Thoracic aorta endothelial cell (primary cell): ENCODE data around the gene MCRIP2. TPM values are rescaled to one million over a fixed set of nuclear protein-coding genes. Genes with fewer than 3 reads are reported as not detected.

Experiments used
- total RNA-seq: library from RNA; depleted of rRNA; stranded (reverse); fragments of >200 nt; gene quantifications from 2 replicates; pipeline ENCODE4 v1.2.3, GENCODE V29; 2012

MCRIP2 gene, protein sequence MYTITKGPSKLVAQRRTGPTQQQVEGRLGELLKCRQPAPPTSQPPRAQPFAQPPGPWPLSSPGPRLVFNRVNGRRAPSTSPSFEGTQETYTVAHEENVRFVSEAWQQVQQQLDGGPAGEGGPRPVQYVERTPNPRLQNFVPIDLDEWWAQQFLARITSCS
- total RNA-seq: 14.1 TPM in 2 replicates

GRCh38 chr16:641326-642188 lies at the start of gene MCRIP2:
TSS of gene MCRIP2 (plus strand) at chr16:641828. CDS start at chr16:641992, 164 bp downstream.

DNA sequence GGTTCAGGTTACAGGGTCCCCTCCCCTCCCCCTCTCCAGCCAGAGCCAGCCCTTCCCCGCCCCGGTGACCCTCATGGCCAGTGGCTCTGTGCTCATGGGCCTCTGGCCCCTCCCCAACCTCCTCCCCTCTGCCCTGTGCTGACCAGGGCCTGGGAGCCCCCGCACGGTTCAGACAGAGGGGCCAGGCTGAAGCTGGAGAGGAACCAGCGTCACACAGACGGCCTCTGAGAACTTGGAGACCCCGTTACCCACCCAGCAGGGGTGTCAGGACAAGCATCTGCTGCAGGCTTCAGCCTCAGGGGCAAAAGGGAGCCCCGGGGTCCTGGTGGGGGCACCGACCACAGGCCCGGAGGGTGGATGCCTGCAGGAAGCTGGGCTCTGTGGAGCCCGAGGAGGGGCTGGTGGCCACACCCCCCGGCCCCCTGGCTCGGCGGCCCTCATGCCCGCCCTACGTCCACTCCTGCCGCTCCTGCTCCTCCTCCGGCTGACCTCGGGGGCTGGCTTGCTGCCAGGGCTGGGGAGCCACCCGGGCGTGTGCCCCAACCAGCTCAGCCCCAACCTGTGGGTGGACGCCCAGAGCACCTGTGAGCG lies 10.7 kb upstream of the MCRIP2 start, which contains the start of gene WFIKKN1:
TSS of gene WFIKKN1 (plus strand) at position 171 of the 591 bp plus-strand sequence. CDS start at position 440, 269 bp downstream.

DNA sequence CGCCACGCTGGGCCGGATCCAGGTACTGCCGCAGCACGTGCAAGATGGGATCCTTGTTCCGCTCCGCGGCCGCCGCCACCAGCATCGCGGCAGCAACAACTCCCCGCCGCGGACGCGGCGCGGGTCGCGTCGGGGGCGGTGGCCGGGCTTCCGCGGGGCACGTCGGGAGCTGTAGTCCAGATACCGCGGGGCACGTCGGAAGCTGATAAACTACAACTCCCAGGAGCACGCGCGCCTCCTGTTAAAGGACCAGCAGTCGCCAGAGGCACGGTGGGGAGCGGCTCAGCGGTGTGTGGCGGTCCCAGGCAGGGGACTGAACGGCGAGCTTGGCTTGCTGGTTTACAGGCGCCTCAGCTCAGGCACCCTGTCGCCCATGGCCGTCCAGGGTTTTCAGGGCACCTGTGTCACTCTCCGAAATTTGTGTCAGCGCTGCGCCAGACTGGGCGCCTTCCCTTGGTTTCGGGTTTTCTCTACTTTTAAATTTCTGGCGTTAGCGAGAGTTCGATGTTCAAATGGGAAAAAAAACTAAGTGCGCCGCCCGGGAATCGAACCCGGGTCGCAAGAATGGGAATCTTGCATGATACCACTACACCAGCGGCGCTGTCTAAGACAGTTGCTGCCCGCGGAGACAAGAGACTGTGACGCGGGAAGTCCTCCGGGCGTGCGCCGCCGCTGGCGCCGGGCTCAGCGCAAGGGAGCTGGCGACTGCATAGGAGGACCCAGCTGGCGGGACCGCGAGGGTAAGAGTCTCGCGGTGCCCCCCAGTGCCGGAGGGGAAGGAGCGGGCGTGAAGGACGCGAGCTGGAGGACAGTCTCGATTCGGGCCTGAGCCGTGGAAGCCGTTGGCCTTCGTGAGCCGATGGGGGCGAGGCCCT lies 5.2 kb upstream of the MCRIP2 start, which contains the start of gene METTL26:
TSS of gene METTL26 (minus strand) at position 100 of the 875 bp plus-strand sequence. CDS start at position 85, 15 bp downstream.

DNA sequence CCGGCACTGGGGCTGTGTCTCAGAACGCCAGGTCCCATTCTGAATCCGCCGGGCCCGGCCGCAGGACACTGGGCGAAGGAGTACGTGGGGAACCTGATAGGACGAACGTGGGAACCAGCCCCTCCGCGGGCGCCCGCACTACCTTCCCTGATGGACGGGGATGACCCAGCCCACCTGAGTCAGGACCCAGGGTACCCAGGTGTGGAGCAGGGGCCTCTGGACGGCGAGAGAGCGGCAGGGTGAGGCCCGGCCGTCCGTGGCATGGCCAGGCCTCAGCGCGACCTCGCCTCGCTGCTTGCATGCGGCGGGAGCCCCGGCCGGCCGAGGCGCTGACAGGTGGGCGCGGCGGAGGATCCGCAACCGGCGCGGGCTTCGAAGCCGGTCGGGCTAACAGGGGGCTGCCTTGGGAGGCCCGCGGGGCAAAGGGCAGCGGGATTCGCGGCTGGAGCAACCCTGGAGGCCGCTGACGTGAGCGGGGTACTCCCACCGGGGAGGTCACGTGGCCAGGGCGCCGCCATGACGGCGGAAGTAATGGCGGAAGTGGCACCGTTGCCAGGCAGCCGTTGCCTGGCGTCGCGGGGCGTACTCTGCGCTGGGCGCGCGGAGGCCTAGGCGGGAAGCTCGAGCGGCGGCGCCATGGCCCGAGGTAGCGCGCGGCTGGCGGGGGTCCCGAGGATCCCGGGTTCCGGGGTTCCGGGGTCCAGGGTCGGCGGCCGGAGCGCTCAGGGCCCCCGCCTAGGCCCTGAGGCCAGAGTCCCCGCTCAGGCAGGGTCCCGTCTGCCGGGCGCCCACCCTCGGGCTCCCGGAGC lies 7.4 kb downstream of the MCRIP2 start, which contains the start of gene WDR90:
TSS of gene WDR90 (plus strand) at position 585 of the 809 bp plus-strand sequence. CDS start at position 637, 52 bp downstream.

DNA sequence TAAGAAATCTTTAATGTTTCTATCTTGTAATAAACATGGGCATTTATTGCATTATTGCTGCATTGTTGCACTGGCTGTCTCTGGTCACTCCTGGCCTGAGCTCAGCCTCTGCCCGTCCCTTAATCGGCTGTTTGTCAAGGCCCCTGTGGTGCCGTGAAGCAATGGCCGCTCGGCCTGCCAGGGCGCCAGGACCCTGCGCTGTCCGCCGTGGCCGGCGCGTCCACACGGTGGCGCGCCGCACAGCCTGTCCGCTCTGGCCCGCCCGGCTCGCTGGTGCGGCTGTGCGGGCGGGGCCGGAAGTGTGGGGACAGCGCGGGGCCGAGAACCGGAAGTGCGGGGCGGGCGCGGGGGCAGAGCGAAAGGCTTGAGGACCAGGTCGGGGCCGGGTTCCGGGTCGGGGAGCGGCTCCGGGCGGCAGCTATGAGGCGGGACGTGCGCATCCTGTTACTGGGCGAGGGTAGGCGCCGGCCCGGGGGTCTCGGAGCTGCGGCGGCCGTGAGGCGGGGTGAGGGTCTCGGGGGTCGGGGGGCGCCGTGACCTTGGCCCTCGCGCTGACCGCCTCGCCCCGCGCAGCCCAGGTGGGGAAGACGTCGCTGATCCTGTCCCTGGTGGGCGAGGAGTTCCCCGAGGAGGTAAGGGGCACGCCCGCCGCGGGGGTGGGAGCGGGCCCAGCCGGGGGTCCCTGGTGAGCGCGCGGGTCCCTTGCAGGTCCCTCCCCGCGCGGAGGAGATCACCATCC lies 26.3 kb downstream of the MCRIP2 start, which contains the start of gene RHOT2:
TSS of gene RHOT2 (plus strand) at position 353 of the 739 bp plus-strand sequence. CDS start at position 421, 68 bp downstream.

GRCh38 chr16:674968-675883 lies 33.6 kb downstream of the MCRIP2 start, which contains the start of gene RHBDL1:
TSS of gene RHBDL1 (plus strand) at chr16:675671. CDS start at chr16:675791, 120 bp downstream.

DNA sequence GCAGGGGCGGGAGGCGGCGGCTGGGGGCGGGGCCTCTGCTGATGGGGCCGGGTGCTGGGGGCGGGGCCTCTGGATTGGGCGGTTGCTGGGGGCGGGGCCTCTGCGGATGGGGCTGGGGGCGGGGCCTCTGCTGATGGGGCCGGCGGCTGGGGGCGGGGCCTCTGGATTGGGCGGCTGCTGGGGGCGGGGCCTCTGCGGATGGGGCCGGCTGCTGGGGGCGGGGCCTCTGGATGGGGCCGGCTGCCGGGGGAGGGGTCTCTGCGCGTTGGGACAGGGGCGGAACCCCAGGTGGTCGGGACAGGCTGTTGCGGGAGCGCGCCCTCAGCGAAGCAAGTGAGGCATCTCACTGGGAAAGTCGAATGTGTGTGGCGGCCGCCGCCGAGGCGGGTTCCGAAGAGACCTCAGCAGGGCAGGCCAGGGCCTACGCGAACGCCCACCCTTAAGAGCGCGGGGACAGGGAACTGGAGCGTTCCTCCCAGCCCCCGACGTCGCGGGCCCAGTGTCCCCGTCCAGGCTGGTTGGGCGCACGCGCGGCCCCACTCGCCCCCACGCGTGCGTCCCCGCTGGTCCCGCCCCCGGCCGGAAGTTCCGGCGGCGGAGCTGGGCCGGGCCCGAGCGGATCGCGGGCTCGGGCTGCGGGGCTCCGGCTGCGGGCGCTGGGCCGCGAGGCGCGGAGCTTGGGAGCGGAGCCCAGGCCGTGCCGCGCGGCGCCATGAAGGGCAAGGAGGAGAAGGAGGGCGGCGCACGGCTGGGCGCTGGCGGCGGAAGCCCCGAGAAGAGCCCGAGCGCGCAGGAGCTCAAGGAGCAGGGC lies 38.4 kb downstream of the MCRIP2 start, which contains the start of gene STUB1:
TSS of gene STUB1 (plus strand) at position 597 of the 811 bp plus-strand sequence. CDS start at position 713, 116 bp downstream.

DNA sequence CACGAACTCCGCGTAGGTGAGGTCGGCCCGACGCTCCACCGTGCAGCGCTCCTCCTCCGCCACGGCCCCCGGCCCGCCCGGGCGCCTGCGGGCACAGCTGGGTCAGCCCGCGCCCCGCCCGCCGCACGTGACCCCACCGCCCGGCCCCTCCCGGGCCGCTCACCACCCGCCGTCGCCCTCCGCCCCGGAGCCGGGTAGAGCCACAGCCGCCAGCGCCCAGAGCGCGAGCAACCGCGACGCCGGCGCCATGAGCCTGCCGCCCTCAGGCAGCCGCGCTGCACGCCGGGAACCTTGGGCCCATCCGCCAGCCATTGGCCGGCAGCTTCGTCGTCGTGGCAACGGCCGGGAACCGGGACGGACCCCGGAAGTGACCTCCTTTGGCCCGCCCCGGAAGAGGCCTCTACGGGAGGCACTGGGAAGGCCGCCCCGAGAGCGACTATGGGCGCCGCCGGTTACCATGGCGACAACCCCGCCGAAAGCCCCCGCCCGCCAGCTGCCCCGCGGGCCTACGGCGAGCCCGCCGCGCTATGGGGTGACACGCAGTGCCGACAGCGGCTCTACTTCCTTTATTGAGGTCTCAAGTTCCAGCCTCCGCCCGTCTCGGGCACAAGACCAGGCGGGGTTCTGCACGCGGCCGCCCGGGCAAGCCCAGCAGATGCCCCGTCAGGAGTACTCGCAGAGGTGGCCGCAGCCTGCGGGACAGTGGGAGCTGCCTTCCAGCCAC lies 42.6 kb downstream of the MCRIP2 start, which contains the start of gene JMJD8:
TSS of gene JMJD8 (minus strand) at position 264 of the 724 bp plus-strand sequence. CDS start at position 249, 15 bp downstream.

Other genes with a start within 250 kb of the MCRIP2 start
- gene NME4, start 244.6 kb upstream of the MCRIP2 start, total RNA-seq: 71.9 and 83.6 TPM in 2 replicates
- 12.2 and 16.1 TPM in 2 replicates for gene DECR2, start 239.9 kb upstream of the MCRIP2 start, total RNA-seq
- gene RAB11FIP3, start 216.2 kb upstream of the MCRIP2 start, total RNA-seq: 34.2 and 39.8 TPM in 2 replicates
- gene CAPN15, start 114.1 kb upstream of the MCRIP2 start, total RNA-seq: 42.2 and 70.2 TPM in 2 replicates
- gene PRR35, start 81.4 kb upstream of the MCRIP2 start, total RNA-seq: 0.07 TPM in 1 of 2 replicates, not detected in the other
- 0.86 and 1.1 TPM in 2 replicates for gene NHLRC4, start 74.8 kb upstream of the MCRIP2 start, total RNA-seq
- gene PIGQ, start 71.9 kb upstream of the MCRIP2 start, total RNA-seq: 24.9 and 30.7 TPM in 2 replicates
- 11.2 and 13.9 TPM in 2 replicates for gene RAB40C, start 51.8 kb upstream of the MCRIP2 start, total RNA-seq
- gene WFIKKN1, start 10.8 kb upstream of the MCRIP2 start, total RNA-seq: 0.13 and 0.22 TPM in 2 replicates
- 87.8 and 119 TPM in 2 replicates for gene METTL26, start 5.5 kb upstream of the MCRIP2 start, total RNA-seq
- gene WDR90, start 7.5 kb downstream of the MCRIP2 start, total RNA-seq: 14.6 and 26.4 TPM in 2 replicates
- 42.6 and 43.9 TPM in 2 replicates for gene RHOT2, start 26.3 kb downstream of the MCRIP2 start, total RNA-seq
- gene RHBDL1, start 33.8 kb downstream of the MCRIP2 start, total RNA-seq: 0.27 and 0.29 TPM in 2 replicates
- 77.6 and 98.1 TPM in 2 replicates for gene STUB1, start 38.6 kb downstream of the MCRIP2 start, total RNA-seq
- 34.8 and 47.0 TPM in 2 replicates for gene JMJD8, start 42.5 kb downstream of the MCRIP2 start, total RNA-seq
- gene WDR24, start 48.6 kb downstream of the MCRIP2 start, total RNA-seq: 6.4 and 8.0 TPM in 2 replicates
- 0.65 and 0.66 TPM in 2 replicates for gene FBXL16, start 64.0 kb downstream of the MCRIP2 start, total RNA-seq
- 9.4 and 18.7 TPM in 2 replicates for gene METRN, start 73.3 kb downstream of the MCRIP2 start, total RNA-seq
- 23.0 and 32.0 TPM in 2 replicates for gene ANTKMT, start 79.3 kb downstream of the MCRIP2 start, total RNA-seq
- gene CCDC78, start 84.6 kb downstream of the MCRIP2 start, total RNA-seq: 0.93 and 1.0 TPM in 2 replicates
- 5.6 and 7.7 TPM in 2 replicates for gene HAGHL, start 85.3 kb downstream of the MCRIP2 start, total RNA-seq
- gene CIAO3, start 99.2 kb downstream of the MCRIP2 start, total RNA-seq: 24.5 and 28.3 TPM in 2 replicates
- not detected in 2 replicates for gene MSLN, start 118.9 kb downstream of the MCRIP2 start, total RNA-seq
- gene RPUSD1, start 146.6 kb downstream of the MCRIP2 start, total RNA-seq: 31.8 and 38.6 TPM in 2 replicates
- 22.1 and 49.1 TPM in 2 replicates for gene CHTF18, start 146.8 kb downstream of the MCRIP2 start, total RNA-seq
- gene GNG13, start 158.9 kb downstream of the MCRIP2 start, total RNA-seq: not detected in 2 replicates